Amygdala (tissue), 56 donors: ENCODE data around the gene ZNF490.
"Not testable (repeated sequence)": the region's sequence is repeated elsewhere in the genome, so short reads cannot be mapped to it uniquely, and the experiment has no call there.

Source experiments
- DNase-seq, 56 donors: peaks; one replicate each; lab custom pipeline; 2025; lab: John Stamatoyannopoulos, UW

ZNF490 gene

DNA sequence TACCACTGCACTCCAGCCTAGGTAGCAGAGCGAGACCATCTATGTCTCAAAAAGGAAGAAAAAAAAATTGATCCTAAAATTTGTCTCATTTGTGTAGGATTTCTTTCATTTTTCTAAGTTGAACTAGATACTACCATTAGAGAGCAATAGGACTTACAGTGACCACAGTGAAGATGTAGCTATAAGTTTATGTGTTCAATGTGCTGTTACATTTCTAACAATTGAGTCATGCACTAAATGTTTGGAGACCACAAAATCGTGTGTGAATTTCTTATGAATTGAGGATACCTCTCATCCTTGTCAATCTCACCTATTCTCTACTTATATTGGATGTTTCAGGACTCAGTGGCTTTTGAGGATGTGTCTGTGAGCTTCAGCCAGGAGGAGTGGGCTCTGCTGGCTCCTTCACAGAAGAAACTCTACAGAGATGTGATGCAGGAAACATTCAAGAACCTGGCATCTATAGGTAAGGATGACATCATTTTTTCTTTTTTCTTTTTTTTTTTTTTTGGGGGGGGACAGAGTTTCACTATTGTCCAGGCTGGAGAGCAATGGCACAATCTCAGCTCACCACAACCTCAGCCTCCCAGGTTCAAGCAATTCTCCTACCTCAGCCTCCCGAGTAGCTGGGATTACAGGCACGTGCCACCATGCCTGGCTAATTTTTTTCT, 12.9 kb upstream of the ZNF490 start:
- DNase-seq = no peak

DNA sequence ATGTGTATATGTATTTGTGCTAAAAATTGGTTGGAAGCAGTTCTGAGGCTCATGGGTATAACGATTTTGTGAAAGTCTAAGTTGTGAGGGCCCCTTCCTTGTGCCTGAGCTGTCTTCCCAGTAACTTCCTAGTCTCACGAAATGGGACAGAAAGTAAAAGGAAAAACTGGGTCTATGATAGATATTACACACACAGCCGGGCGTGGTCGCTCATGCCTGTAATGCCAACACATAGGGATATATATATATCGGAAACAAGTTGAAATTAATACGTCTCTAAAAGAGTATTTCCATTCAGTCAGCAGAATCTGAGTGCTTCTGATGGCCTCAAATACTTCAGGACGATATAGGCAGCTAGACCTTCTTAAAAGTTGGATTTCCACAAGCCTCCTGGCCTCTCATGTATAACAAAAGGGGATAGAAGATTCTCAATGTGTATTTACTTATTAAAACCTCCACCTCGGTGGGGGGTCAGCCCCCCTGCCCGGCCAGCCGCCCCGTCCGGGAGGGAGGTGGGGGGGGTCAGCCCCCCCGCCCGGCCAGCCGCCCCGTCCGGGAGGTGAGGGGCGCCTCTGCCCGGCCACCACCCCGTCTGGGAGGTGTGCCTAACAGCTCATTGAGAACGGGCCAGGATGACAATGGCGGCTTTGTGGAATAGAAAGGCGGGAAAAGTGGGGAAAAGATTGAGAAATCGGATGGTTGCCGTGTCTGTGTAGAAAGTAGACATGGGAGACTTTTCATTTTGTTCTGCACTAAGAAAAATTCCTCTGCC, 10.8 kb upstream of the ZNF490 start:
- not testable (repeated sequence) for DNase-seq

DNA sequence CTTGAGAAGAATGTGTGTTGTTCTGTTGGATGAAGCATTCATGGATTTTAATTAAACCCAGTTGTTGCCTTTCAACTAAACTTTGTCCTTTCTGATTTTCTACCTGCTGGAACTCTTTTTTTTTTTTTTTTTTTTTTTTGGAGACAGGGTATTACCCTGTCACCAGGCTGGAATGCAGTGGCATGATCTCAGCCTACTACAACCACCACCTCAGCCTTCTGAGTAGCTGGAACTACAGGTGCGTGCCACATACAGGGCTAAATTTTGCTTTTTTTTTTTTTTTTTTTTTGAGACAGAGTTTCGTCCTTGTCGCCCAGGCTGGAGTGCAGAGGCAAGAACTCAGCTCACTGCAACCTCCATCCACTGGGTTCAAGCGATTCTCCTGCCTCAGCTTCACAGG, 7.0 kb upstream of the ZNF490 start:
- no peak for DNase-seq

DNA sequence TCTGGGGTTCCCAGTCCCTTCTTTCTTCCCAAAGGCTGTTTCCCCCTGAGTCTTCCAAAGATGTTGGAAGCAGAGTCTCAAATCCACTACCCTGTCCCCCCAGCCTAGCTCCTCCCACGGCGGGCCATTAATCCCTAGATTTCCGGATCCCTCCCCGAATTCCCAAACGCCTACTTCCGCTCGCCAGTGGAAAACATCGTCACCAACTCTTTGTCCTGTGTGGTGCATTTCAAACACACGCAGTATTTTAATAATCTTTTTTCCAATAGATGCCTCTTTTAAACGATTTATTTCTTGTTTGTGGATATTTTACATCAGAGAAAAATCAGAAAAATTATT, 717 bp upstream of the ZNF490 start:
- peak in 43 of 56 donors; percentile 5 to 65 (median 45) for DNase-seq

DNA sequence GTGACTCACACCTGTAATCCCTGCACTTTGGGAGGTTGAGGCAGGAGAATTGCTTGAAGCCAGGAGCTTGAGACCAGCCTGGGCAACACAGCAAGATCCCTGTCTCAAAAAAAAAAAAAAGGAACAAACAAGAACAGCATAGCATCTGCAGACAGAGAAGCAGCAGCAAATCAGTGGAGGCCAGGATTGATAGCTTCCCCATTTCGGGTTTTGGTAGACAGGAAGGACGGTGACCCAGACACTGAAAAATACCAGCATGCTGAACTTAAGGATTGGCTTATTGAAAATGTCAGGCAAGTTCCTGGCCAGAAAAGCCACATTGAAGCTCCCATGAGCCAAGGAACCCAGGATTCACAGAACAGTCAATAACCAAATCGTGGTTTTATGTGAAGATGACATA, 3.0 kb downstream of the ZNF490 start:
- DNase-seq = peak in 1 of 56 donors; percentile 1

DNA sequence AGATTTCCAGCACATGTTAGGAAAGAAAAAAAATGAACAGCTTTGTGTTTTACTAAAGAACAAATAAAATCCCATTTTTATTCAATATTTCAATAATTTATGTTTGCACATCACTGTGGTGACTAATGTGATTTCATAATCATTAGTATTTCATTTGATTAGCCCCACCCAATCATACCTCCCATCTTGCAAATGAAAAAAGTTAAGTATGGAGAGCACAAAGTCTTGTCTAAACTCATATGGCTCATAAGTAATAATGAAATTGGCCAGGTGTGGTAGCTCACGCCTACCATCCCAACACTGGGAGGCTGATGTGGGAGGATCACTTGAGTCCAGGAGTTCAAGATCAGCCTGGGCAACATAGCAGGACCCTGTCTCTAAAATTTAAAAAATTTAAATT, 3.8 kb downstream of the ZNF490 start:
- no peak for DNase-seq

DNA sequence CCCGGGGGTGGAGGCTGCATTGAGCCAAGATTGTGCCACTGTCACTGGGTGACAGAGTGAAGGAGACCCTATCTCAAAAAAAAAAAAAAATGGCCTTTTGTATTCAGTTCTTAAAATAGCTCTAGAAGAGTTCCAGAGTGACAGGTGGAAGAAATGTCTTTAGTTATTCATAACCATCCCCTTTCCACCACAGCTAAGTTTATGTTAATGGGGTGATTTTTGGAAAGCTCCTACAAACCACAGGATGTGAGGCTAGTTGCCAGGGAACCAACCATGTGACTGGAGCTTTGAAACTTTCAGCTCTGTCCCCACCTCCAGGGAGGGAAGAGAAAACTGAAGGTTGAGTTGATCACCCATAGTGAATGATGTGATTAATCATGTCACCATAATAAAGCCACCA, 6.9 kb downstream of the ZNF490 start:
- no peak for DNase-seq

DNA sequence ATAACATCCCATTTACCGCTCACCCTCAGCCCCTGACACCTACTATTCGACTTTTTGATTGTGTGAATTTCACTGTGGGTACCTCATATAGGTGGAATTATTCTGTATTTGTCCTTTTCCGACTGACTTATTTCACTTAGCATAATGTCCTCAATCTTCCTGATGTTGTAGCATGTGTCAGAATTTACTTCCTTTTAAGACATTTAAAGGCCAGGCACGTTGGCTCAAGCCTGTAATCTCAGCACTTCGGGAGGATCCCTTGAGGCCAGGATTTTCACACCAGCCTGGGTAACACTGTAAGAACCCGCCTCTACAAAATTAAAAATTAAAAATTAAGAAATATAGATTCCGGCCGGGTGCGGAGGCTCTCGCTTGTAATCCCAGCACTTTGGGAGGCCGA, 13.0 kb downstream of the ZNF490 start:
- DNase-seq = no peak

DNA sequence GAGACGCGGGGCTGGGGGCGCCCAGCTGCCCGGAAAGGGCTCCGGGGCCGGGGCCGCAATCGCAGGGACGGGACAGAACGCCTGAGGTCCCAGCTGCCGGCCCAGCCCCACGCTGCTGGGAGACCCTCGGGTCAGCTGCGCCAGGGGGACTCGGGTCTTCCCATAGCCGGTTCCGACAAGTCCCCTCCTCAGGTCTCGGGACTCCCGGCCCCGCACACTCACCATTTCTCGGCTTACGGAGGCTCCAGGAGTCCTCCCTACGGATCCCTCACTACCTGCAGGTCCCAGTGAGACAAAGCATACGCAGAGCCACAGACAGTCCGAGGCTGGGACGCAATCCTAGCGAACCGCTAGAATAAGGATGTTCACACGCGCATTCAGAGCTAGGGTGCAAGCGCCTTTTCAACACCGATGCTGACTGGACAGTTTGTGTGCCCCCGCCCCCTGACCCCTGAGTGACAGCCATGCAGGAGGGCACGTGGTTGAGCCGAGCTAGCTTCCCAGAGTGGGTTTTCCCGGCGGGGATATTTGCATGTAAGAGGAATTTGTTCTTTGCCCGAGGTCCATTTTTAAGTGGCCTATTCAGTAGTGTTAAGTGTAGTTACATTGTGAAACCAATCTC, 13.6 kb downstream of the ZNF490 start:
- DNase-seq = peak in 12 of 56 donors; percentile 1 to 19 (median 4)

DNA sequence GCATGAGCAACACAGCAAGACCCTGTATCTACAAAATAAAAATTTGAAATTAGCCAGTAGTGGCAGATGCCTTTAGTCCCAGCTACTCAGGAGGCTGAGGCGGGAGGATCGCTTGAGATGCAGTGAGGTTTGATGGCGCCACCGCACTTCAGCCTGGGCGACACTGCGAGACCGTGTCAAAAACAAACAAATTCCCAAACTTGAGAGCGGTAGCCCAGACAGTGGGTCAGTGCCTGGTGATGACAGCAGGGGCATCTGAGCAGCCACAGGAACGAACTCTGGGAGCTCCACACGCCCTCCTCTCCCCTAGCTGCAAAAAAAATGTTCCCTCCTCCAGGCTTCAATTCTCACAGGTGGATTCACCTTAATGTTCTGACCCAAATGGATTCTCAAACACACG, 14.1 kb downstream of the ZNF490 start:
- no peak for DNase-seq

DNA sequence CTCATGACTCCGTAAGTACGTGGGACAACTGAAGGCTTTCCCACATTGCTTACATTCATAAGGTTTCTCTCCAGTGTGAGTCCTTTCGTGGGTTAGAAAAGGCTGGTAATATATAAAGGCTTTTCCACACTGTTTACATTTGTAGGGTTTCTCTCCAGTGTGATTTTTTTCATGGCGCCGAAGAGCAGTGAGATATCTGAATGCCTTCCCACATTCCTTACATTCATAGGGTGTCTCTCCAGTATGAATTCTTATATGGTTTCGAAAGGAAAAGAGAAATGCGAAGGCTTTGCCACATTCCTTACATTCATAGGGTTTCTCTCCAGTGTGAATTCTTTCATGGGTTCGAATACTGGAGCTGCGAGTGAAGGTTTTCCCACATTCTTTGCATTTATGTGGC, 29.5 kb downstream of the ZNF490 start:
- DNase-seq = no peak

DNA sequence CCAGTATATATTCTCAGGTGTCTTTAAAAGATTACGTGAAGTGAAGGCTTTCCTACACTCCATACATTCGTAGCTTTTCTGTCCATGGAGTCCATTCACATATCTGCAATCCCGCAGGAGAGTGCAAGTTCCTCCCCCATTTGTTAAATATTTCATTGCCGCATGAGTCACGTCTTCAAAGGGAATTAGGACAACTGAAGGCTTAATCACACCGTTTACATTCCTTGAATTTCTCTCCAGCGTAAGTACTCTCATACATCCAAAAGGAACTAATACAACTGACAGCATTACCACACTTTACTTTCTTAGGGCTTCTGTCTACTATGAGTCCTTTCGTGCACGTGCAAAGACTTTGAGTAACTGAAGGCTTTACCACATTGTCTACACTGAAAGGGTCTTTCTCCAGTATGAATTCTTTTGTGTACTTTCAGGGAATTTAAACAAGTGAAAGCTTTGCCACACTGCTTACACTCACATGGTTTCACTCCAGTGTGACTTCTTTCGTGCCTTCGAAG, 30.4 kb downstream of the ZNF490 start:
- no peak for DNase-seq

DNA sequence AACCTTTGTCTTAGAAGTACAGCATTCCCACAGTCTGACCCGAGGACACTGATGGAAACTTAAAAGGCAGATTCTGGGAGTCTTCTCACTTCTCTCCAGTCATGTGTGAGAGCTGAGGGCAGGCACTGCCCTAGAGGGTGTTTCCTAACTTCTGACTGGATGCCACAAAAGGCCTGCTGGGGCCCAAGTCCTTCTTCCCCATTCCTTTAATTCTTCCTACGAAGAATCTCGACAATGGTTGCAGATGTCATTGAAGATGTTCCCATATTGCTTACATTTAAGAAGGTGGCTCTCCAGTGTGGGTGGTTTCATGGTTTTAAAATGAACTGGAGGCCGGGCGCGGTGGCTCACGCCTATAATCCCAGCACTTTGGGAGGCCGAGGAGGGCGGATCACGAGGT, 32.0 kb downstream of the ZNF490 start:
- no peak for DNase-seq

DNA sequence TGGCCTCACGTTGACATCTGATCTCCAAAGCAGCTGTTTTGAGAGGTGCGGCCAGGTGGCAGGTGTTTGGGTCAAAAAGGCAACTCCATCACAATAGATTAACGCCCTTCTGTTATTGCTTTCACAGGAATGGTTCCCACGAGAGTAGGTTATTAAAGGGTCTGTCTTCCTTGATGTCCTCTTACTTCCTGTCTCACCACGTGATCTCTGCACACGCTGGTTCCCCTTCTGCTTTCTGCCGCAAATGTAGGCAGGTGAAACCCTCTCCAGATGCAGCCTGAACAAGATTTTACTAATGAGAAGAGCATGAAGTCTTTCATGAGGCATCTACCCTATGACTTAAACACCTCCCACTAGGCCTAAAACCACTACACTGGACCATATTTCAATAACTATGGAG, 36.6 kb downstream of the ZNF490 start:
- no peak for DNase-seq

DNA sequence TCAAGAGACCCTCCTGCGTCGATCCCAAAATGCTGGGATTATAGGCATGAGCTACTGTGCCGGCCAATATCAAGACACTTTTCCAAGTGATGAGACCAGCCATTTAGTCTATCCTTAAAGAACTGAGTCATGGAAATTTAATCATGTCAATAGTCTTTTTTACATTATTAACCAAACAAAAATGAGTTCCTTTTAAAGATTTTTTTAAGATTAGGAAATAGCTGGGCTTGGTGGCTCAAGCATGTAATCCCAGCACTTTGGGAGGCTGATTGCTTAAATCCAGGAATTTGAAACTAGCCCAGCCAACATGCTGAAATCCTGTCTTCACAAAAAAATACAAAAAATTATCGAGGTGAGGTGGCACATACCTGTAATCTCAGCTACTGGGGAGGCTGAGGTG, 42.7 kb downstream of the ZNF490 start:
- DNase-seq = no peak

DNA sequence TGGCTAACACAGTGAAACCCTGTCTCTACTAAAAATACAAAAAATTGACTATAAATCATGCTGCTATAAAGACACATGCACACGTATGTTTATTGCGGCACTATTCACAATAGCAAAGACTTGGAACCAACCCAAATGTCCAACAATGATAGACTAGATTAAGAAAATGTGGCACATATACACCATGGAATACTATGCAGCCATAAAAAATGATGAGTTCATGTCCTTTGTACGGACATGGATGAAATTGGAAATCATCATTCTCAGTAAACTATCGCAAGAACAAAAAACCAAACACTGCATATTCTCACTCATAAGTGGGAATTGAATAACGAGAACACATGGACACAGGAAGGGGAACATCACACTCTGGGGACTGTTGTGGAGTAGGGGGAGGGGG, 44.2 kb downstream of the ZNF490 start:
- not testable (repeated sequence) for DNase-seq

DNA sequence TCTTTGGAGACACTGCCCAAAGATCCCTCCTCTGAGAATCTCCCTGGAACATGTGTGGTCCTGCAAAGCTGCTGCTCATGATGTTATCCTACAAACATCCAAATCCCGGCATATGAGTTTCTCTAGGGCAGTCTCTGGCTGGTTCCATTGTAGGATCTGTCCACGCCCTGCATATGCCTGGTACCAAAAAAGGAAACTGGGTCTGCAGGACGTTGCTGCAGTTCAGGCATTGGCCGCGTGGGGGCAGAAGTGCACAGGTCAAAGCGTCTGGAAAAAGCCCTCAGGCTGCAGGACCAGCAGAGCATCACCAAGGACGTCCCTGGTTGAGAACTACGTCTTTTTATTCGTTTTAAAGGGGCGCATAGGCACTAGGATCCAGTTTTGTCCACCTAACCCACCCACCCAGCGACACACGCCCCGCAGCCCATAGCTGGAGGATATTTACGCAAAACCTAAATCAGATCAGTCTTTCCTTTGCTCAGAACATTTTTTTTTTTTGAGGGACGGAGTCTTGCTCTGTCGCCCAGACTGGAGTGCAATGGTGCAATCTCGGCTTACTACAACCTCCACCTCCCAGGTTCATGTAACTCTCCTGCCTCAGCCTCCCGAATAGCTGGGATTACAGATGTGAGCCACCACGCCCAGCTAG, 46.5 kb downstream of the ZNF490 start:
- DNase-seq = peak; percentile 15 to 96 (median 76)

DNA sequence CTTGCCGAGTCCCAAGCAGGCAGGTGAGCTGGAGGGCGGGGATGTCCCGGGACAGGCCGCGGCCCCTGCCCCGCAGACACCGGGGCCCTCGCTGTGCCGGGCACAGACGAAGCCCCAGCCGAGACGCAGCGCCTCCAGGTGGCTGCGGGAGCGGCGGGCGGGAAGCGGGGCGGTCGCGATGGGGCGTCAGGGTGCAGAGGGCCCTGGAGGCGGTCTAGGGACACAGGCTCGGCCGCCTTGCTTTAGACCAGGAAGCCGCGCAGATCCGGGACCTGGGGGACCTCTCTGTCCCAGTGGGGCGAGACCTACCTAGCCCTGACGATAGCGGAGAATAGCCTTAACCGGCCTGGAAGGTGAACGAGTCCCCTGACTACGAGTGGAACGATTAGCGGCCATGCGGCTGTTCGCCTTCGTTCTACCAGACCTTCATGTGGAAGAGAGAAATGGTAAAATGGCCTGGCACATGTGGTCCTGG, 55.1 kb downstream of the ZNF490 start:
- DNase-seq = no peak

DNA sequence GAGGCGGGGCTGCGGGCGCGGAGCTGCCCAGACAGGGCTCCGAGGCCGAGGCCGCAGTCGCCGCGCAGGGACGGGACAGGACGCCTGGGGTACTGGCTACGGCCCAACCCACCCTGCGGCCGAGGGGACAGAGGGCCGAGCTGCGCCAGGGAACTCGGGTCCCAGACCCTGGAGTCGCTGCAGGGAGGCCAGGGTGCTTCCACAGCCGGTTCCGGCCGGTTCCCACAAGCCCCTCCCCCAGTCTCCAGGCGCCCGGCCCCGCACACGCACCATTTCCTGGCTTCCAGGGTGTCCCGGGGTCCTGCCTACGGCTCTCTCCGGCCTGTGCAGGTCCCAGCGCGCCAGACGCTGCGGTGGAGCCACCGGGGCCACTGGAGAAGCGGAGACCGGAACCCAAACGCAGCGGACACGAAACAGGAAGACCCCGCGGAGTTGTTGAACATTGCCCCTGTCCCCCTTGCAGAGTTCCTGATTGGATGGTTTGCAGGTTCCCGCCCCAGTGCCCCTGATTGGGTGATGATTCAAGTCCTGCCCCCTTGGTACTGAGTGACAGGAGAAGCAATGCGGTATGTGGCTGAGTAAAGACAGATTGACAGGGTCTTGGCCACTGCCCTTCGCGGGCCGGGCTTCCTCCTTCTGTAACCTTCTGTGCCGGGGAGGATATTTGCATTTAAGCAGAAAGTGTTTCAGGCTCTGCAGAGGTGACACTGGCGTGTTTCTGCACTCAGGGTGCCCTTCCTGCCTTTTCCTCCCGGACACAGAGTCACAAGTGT, 59.4 kb downstream of the ZNF490 start, which contains the start of gene ZNF564:
ZNF564 (minus strand) TSS at position 423 of the 773 bp plus-strand sequence; CDS start at position 273, 150 bp downstream.
- peak; percentile 37 to 99 (median 96) for DNase-seq

DNA sequence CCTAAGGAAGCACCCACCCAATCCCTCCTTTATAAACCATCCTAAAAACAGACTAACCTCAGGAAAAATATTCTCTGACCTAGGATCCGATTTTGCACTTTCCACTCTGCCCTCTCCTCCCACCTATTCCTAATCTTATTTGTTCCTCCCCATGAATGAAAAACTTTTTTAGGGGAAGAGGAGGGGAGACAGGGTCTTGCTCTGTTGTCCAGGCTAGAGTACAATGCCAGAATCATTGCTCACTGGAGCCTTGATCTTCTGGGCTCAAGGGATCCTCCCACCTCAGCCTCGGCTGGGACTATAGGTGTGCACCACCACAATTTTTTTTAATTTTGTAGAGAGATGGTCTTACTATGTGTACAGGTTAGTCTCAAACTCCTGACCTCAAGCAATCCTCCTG, 63.7 kb downstream of the ZNF490 start:
- DNase-seq = no peak
